ENCODE data around the gene GATD1. TPM values are rescaled to one million over a fixed set of nuclear protein-coding genes. Genes with fewer than 3 reads are reported as not detected.

GATD1 gene
- polyA plus RNA-seq, 1 donor from 2014 or later = 146 TPM

DNA sequence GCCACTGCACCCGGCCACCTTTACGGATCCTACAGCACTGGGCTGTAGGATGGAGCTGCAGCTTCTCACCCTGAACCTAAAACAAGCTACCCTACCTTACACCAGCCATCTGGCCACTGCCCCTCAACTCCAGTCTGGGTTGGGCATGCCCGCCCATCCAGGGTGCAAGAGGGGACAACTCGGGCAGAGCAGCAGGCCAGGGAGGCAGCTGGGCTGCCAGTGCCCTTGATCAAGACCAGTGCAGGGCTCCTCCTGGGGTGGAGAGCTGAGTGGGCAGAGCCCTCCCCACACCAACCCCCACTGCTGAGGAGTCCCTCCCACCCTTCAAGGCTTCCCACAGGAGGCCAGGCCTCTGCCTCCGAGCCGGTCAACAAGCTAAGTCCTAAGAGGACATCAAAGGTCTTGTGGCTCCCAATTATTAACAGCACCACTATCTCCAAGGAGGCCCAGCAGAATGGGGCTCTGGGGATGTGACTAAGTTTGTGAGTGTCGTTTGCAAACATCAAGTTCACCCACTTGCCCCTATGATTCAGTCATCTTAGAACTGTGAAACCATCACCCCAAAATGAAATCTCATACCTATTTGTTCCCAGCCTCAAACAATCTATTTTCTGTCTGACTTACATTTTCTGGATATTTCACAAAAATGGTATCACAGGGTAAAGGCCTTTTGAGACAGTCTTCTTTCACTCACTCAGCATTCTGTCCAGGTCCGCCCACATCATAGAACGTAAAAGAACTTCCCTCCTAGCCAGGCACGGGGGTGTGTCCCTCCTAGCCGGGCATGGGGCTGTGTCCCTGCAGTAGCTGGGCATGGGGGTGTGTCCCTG lies 11.0 kb downstream of the GATD1 start:
- Histone ChIP-seq H3K9ac (ENCODE audit: low read length) (no peak overlapping the region), H2AFZ (ENCODE audit: low read depth, low read length) (no peak overlapping the region), H4K20me1 (ENCODE audit: insufficient read depth) (no peaks in the 10 kb centered on the region), H3K27me3 (ENCODE audit: insufficient read depth, low read depth, low read length) (no peaks in the 10 kb centered on the region), H3K4me2 (ENCODE audit: low read length) (no peak overlapping the region), H3F3A (ENCODE audit: insufficient read depth, low read length, poor library complexity, severe bottlenecking) (no peaks in the 10 kb centered on the region), H3K4me3 (ENCODE audit: low read length) (no peak overlapping the region), H3K9me2 (ENCODE audit: insufficient read depth, low read length) (no peaks in the 10 kb centered on the region), H3K27ac (ENCODE audit: low read length) (no peak overlapping the region), H3K36me3 (ENCODE audit: insufficient read depth, low read length) (no peaks in the 10 kb centered on the region), H3K9me3 (ENCODE audit: low read length) (no peaks in the 10 kb centered on the region), H3K79me2 (replicated peaks; ENCODE audit: insufficient read depth, low read length) (no peaks in the 10 kb centered on the region)
- TF ChIP-seq SMC3 (conservative IDR thresholded peaks at IDR 0.05; ENCODE audit: poor library complexity) = no peak
- no peak for TF ChIP-seq MXI1 (conservative IDR thresholded peaks at IDR 0.05; ENCODE audit: poor library complexity, severe bottlenecking)
- no peak for TF ChIP-seq TAF1 (IDR thresholded peaks at IDR 0.05; ENCODE audit: low read depth)
- TF ChIP-seq POLR2AphosphoS5 (IDR thresholded peaks at IDR 0.05) = no peak
- TF ChIP-seq EZH2 (IDR thresholded peaks at IDR 0.05; ENCODE audit: borderline replicate concordance, insufficient read depth, low read length, poor library complexity, severe bottlenecking) = no peak
- TF ChIP-seq, protein P1, sequence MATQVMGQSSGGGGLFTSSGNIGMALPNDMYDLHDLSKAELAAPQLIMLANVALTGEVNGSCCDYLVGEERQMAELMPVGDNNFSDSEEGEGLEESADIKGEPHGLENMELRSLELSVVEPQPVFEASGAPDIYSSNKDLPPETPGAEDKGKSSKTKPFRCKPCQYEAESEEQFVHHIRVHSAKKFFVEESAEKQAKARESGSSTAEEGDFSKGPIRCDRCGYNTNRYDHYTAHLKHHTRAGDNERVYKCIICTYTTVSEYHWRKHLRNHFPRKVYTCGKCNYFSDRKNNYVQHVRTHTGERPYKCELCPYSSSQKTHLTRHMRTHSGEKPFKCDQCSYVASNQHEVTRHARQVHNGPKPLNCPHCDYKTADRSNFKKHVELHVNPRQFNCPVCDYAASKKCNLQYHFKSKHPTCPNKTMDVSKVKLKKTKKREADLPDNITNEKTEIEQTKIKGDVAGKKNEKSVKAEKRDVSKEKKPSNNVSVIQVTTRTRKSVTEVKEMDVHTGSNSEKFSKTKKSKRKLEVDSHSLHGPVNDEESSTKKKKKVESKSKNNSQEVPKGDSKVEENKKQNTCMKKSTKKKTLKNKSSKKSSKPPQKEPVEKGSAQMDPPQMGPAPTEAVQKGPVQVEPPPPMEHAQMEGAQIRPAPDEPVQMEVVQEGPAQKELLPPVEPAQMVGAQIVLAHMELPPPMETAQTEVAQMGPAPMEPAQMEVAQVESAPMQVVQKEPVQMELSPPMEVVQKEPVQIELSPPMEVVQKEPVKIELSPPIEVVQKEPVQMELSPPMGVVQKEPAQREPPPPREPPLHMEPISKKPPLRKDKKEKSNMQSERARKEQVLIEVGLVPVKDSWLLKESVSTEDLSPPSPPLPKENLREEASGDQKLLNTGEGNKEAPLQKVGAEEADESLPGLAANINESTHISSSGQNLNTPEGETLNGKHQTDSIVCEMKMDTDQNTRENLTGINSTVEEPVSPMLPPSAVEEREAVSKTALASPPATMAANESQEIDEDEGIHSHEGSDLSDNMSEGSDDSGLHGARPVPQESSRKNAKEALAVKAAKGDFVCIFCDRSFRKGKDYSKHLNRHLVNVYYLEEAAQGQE (IDR thresholded peaks at IDR 0.05; ENCODE audit: borderline replicate concordance) = no peak
- no peak for TF ChIP-seq RAD21 (conservative IDR thresholded peaks at IDR 0.05)
- TF ChIP-seq, protein P2, sequence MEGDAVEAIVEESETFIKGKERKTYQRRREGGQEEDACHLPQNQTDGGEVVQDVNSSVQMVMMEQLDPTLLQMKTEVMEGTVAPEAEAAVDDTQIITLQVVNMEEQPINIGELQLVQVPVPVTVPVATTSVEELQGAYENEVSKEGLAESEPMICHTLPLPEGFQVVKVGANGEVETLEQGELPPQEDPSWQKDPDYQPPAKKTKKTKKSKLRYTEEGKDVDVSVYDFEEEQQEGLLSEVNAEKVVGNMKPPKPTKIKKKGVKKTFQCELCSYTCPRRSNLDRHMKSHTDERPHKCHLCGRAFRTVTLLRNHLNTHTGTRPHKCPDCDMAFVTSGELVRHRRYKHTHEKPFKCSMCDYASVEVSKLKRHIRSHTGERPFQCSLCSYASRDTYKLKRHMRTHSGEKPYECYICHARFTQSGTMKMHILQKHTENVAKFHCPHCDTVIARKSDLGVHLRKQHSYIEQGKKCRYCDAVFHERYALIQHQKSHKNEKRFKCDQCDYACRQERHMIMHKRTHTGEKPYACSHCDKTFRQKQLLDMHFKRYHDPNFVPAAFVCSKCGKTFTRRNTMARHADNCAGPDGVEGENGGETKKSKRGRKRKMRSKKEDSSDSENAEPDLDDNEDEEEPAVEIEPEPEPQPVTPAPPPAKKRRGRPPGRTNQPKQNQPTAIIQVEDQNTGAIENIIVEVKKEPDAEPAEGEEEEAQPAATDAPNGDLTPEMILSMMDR (IDR thresholded peaks at IDR 0.05; ENCODE audit: poor library complexity, severe bottlenecking) = no peak
- TF ChIP-seq EP300 (conservative IDR thresholded peaks at IDR 0.05; ENCODE audit: poor library complexity, severe bottlenecking) = no peak

DNA sequence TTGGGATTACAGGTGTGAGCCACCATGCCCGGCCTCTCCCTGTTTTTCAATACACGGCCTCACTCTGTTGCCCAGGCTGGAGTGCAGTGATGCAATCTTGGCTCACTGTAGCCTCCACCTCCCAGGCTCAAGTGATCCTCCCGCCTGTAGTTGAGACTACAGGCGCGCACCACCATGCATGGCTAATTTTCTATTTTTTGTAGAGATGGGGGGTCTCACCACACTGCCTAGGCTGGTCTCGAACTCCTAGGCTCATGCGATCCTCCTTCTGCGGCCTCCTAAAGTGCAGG lies 11.5 kb downstream of the GATD1 start:
- Histone ChIP-seq H3K27ac (ENCODE audit: low read length) (no peak overlapping the region), H2AFZ (ENCODE audit: low read depth, low read length) (no peak overlapping the region)

More for the DNA sequence above, 11.5 kb downstream of the GATD1 start:
- Histone ChIP-seq H3K9ac (ENCODE audit: low read length) (no peak overlapping the region), H3K9me3 (ENCODE audit: low read length) (no peaks in the 10 kb centered on the region), H4K20me1 (ENCODE audit: insufficient read depth) (no peaks in the 10 kb centered on the region), H3K36me3 (ENCODE audit: insufficient read depth, low read length) (no peaks in the 10 kb centered on the region), H3K4me2 (ENCODE audit: low read length) (no peak overlapping the region), H3F3A (ENCODE audit: insufficient read depth, low read length, poor library complexity, severe bottlenecking) (no peaks in the 10 kb centered on the region), H3K79me2 (replicated peaks; ENCODE audit: insufficient read depth, low read length) (no peaks in the 10 kb centered on the region), H3K9me2 (ENCODE audit: insufficient read depth, low read length) (no peaks in the 10 kb centered on the region), H3K4me3 (ENCODE audit: low read length) (no peak overlapping the region), H3K27me3 (ENCODE audit: insufficient read depth, low read depth, low read length) (no peaks in the 10 kb centered on the region)
- TF ChIP-seq EP300 (conservative IDR thresholded peaks at IDR 0.05; ENCODE audit: poor library complexity, severe bottlenecking) (no peak), POLR2AphosphoS5 (IDR thresholded peaks at IDR 0.05) (no peak), SMC3 (conservative IDR thresholded peaks at IDR 0.05; ENCODE audit: poor library complexity) (no peak), MXI1 (conservative IDR thresholded peaks at IDR 0.05; ENCODE audit: poor library complexity, severe bottlenecking) (no peak)
- TF ChIP-seq, protein P2 (IDR thresholded peaks at IDR 0.05; ENCODE audit: poor library complexity, severe bottlenecking) = no peak
- TF ChIP-seq, protein P1 (IDR thresholded peaks at IDR 0.05; ENCODE audit: borderline replicate concordance) = no peak

All from neural cell (in vitro differentiated cells).